GM12878 (cell line): ENCODE results near the gene ARIH2. TPM values are rescaled to one million over a fixed set of nuclear protein-coding genes. Genes with fewer than 3 reads are reported as not detected.

Source experiments
- ATAC-seq: fragments of 200-7000 bp; cut with Tn5 transposase; 3 replicates; pipeline ENCODE4 v1.9.1; 2020; ENCODE audit warnings: mild to moderate bottlenecking, moderate library complexity
- BruUV-seq: library from RNA; stranded (reverse); fragments of 400-500 nt; replicated peaks from 2 replicates; lab custom pipeline; 2021; lab: Mats Ljungman, UMichigan
- CTCF ChIA-PET: fragments of 300-600 bp; sonication (Branson Sonifier 250); formaldehyde crosslinking; extraction: SDS; loops from one replicate; lab custom pipeline; 2021; ENCODE audit warnings: inconsistent platforms; lab: Yijun Ruan, JAX
- POLR2A ChIA-PET: fragments of 350-600 bp; formaldehyde crosslinking; extraction: SDS; loops from one replicate; lab custom pipeline; 2021; ENCODE audit warnings: inconsistent platforms; lab: Charles Lee
- RAD21 ChIA-PET: fragments of 300-600 bp; sonication (Branson Sonifier 250); formaldehyde crosslinking; loops from one replicate; lab custom pipeline; 2023; ENCODE audit warnings: antibody characterized with exemption; ENCODE audit not compliant: unreplicated experiment; lab: Charles Lee
- SMC1A ChIA-PET: fragments of 300-600 bp; sonication (Branson Sonifier 250); formaldehyde crosslinking; loops from one replicate; lab custom pipeline; 2023; ENCODE audit not compliant: unreplicated experiment, uncharacterized antibody; lab: Charles Lee
- DNase-seq: peaks from one replicate; pipeline ENCODE4 v3.0.0-alpha.2; 2011; ENCODE audit warnings: low read depth, low spot score
- FAIRE-seq: peaks from 3 replicates; lab custom pipeline; 2011; peaks lifted over from hg19 to GRCh38; lab: Jason Lieb, UNC
- H2AFZ ChIP-seq: 2 replicates; pipeline ENCODE4 v1.6.0; 2011; ENCODE audit warnings: low read depth, low read length, control low read depth; ENCODE audit not compliant: control insufficient read depth
- H3K27ac ChIP-seq: 2 replicates; pipeline ENCODE4 v1.5.1; 2011; ENCODE audit warnings: control low read depth; ENCODE audit not compliant: control insufficient read depth, insufficient read depth
- H3K27me3 ChIP-seq, 2 experiments: replicated peaks in 1 of 2; 2 replicates each; pipeline versions ENCODE4 v1.6.0 to v1.6.1; 2011; ENCODE audit warnings: low read length in 1 of 2; ENCODE audit not compliant: control insufficient read depth in 2 of 2, insufficient read depth in 2 of 2
- H3K36me3 ChIP-seq, 2 experiments: 2 replicates each; pipeline ENCODE4 v1.5.1; 2011; ENCODE audit warnings: low read length in 1 of 2; ENCODE audit not compliant: control insufficient read depth in 2 of 2, insufficient read depth in 2 of 2
- H3K4me1 ChIP-seq: 2 replicates; pipeline ENCODE4 v1.6.1; 2011; ENCODE audit warnings: mild to moderate bottlenecking, low read length, moderate library complexity, mixed read lengths; ENCODE audit not compliant: control insufficient read depth, insufficient read depth
- H3K4me2 ChIP-seq: 2 replicates; pipeline ENCODE4 v1.6.0; 2011; ENCODE audit warnings: control low read depth; ENCODE audit not compliant: control insufficient read depth, insufficient read depth
- H3K4me3 ChIP-seq: fragments of 200-600 bp; sonication (generic); 2 replicates; pipeline ENCODE4 v1.5.1; 2016
- H3K79me2 ChIP-seq: 2 replicates; pipeline ENCODE4 v1.6.0; 2011; ENCODE audit warnings: low read length; ENCODE audit not compliant: control insufficient read depth, insufficient read depth
- H3K9ac ChIP-seq: 2 replicates; pipeline ENCODE4 v1.8.0; 2011; ENCODE audit warnings: low read length, control low read depth, mixed read lengths; ENCODE audit not compliant: control insufficient read depth, insufficient read depth
- H3K9me3 ChIP-seq: replicated peaks from 3 replicates; pipeline ENCODE4 v1.5.1; 2011; ENCODE audit warnings: mild to moderate bottlenecking, low read length; ENCODE audit not compliant: control insufficient read depth, insufficient read depth
- H4K20me1 ChIP-seq: 2 replicates; pipeline ENCODE4 v1.6.0; 2011; ENCODE audit not compliant: control insufficient read depth, insufficient read depth
- ATF3 ChIP-seq: IDR thresholded peaks from 2 replicates; pipeline ENCODE4 v1.6.1; 2011; ENCODE audit warnings: low read depth, mild to moderate bottlenecking, low read length, moderate library complexity, borderline replicate concordance; ENCODE audit errors: extremely low read depth
- DPF2 ChIP-seq: fragments of 450-650 bp; IDR thresholded peaks from 2 replicates; pipeline ENCODE4 v1.6.1; 2017; ENCODE audit warnings: mild to moderate bottlenecking
- E2F4 ChIP-seq: IDR thresholded peaks from 2 replicates; pipeline ENCODE4 v1.6.1; 2012; ENCODE audit warnings: low read depth, low read length, improper control_type of control experiment
- MYB ChIP-seq: fragments of 150-350 bp; IDR thresholded peaks from 2 replicates; pipeline ENCODE4 v1.6.1; 2014; ENCODE audit warnings: mild to moderate bottlenecking, low read depth, low read length, borderline replicate concordance
- NRF1 ChIP-seq: conservative IDR thresholded peaks from 2 replicates; pipeline ENCODE4 v1.6.1; 2011; ENCODE audit warnings: mild to moderate bottlenecking, low read depth, low read length, improper control_type of control experiment
- PAX8 ChIP-seq: fragments of 450-650 bp; IDR thresholded peaks from 2 replicates; pipeline ENCODE4 v1.6.1; 2017; ENCODE audit warnings: mild to moderate bottlenecking, moderate library complexity
- RUNX3 ChIP-seq: IDR thresholded peaks from 2 replicates; pipeline ENCODE4 v1.6.1; 2012; ENCODE audit warnings: low read length, inconsistent platforms
- WGBS: methylation state at CpG from one replicate; pipeline ENCODE4 v1.1.6; 2016; ENCODE audit warnings: low lambda C conversion rate; ENCODE audit not compliant: insufficient replicate concordance, insufficient coverage; ENCODE audit errors: missing lambda C conversion rate; 5-methylcytosine and 5-hydroxymethylcytosine counted together
- in situ Hi-C: fragments of 300-500 bp; cut with MboI; formaldehyde crosslinking; loops from 9 replicates; pipeline ENCODE4 v1.14.3; 2018; ENCODE audit warnings: mixed read lengths
- intact Hi-C: fragments of 100-400 bp; cut with micrococcal nuclease; formaldehyde crosslinking; loops from one replicate; pipeline ENCODE4 v1.14.2; 2022; ENCODE audit not compliant: unreplicated experiment
- polyA plus RNA-seq, 11 experiments: library from polyadenylated mRNA; depleted of rRNA in 4 of 11; unstranded in 6 of 11; stranded (reverse) in 5 of 11; fragments of >200 nt; fragmentation: Nextera tagmentation in 4 of 11; fragmentation: Illumina TruSeq in 1 of 11; extraction: Ambion mirVana in 4 of 11; extraction: Trizol in 1 of 11; gene quantifications; 1 replicate in 1 of 11; 2 replicates in 10 of 11; pipeline versions ENCODE4 v1.2.1 to v1.2.3, GENCODE V29; 2011 to 2016; ENCODE audit warnings: inconsistent platforms in 2 of 11, missing spikeins in 2 of 11, low read depth in 1 of 11
- total RNA-seq, 4 experiments: library from RNA; depleted of rRNA in 3 of 4; stranded (reverse); fragments of >200 nt in 3 of 4; fragmentation: Illumina TruSeq in 1 of 4; extraction: Trizol in 1 of 4; gene quantifications; 2 replicates each; pipeline versions ENCODE4 v1.2.1 to v1.2.3, GENCODE V29; 2013 to 2021
- TF ChIP-seq, protein P1 (sequence below): fragments of 450-650 bp; formaldehyde crosslinking; IDR thresholded peaks from 2 replicates; pipeline ENCODE4 v1.4.0; 2022; ENCODE audit warnings: mild to moderate bottlenecking, moderate library complexity

ARIH2 gene
- total and polyA plus RNA-seq, 10 of the 15 experiments (the other 5 are each of a cell fraction or from before 2014, with no cell fraction given) = 18.7 to 74.7 (median 63.7) TPM

- no peak for FAIRE-seq
- POLR2A ChIA-PET = no interaction called here
- H3K27ac ChIP-seq = no peak overlapping the region
Measured at GRCh38 chr3:48966367-48966766, 47.7 kb downstream of the ARIH2 start.

DNA sequence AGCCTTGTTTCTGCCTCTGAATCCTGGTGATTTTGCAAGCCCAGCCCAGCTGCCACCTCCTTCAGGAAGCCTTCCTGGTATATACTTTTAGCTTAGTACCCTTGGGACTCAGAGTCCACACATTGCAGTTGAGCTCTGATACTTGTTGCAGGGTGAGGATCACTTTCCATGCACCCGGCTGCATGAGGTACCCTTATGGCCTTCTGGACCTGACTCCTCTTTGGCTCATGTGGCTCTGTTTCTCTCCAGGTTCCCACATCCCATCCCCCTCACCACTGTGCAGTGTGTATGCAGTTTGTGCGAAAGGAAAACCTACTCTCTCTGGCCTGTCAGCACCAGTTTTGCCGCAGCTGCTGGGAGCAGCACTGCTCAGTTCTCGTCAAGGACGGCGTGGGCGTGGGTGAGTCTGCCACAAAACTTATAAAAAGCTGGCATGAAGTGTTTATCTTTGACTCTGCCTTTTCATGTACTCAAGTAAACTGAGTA, 48.3 kb downstream of the ARIH2 start:
- POLR2A ChIA-PET = no interaction called here
- SMC1A ChIA-PET = no interaction called here

More at GRCh38 chr3:48966367-48966766, 47.7 kb downstream of the ARIH2 start:
- intact Hi-C loops = no loop called here
- no peak for DNase-seq
- H3K4me2 ChIP-seq = peak overlapping the region; percentile 38; the same call in 1 of the 2 replicates
- TF ChIP-seq E2F4 (no peak), RUNX3 (peak; percentile 48)
- ATAC-seq = peak; percentile 27; the same call in 2 of the 3 replicates
- H3K4me1 ChIP-seq = peaks cover 15% of the 10 kb centered on the region
- no peak overlapping the region for H2AFZ ChIP-seq
- BruUV-seq = no TSS peak
- no peak overlapping the region for H3K9ac ChIP-seq
- RAD21 ChIA-PET = no interaction called here
- no peaks in the 10 kb centered on the region for H3K79me2 ChIP-seq
- 96% methylated on average over 3 of the region's 3 CpGs for WGBS
- no peaks in the 10 kb centered on the region for H3K9me3 ChIP-seq
- H3K4me3 ChIP-seq = no peak overlapping the region
- in situ Hi-C loops = no loop called here
- CTCF ChIA-PET = interaction anchor here (0.6 to 0.8 kb wide), 2 partner anchors 106 to 228 kb away, joined by 3 to 5 read pairs; no protein-coding TSS in a partner anchor
- no peaks in the 10 kb centered on the region for H4K20me1 ChIP-seq
- no peaks in the 10 kb centered on the region for H3K27me3 ChIP-seq
- SMC1A ChIA-PET = no interaction called here
- peaks cover 12 to 22% of the 10 kb centered on the region in 2 experiments for H3K36me3 ChIP-seq

More for the DNA sequence above, 48.3 kb downstream of the ARIH2 start:
- in situ Hi-C loops = no loop called here
- no peak overlapping the region for H3K9ac ChIP-seq
- H3K79me2 ChIP-seq = no peaks in the 10 kb centered on the region
- ATAC-seq (no peak), DNase-seq (no peak), FAIRE-seq (no peak)
- BruUV-seq = no TSS peak
- no peak overlapping the region for H2AFZ ChIP-seq
- TF ChIP-seq, protein P1, sequence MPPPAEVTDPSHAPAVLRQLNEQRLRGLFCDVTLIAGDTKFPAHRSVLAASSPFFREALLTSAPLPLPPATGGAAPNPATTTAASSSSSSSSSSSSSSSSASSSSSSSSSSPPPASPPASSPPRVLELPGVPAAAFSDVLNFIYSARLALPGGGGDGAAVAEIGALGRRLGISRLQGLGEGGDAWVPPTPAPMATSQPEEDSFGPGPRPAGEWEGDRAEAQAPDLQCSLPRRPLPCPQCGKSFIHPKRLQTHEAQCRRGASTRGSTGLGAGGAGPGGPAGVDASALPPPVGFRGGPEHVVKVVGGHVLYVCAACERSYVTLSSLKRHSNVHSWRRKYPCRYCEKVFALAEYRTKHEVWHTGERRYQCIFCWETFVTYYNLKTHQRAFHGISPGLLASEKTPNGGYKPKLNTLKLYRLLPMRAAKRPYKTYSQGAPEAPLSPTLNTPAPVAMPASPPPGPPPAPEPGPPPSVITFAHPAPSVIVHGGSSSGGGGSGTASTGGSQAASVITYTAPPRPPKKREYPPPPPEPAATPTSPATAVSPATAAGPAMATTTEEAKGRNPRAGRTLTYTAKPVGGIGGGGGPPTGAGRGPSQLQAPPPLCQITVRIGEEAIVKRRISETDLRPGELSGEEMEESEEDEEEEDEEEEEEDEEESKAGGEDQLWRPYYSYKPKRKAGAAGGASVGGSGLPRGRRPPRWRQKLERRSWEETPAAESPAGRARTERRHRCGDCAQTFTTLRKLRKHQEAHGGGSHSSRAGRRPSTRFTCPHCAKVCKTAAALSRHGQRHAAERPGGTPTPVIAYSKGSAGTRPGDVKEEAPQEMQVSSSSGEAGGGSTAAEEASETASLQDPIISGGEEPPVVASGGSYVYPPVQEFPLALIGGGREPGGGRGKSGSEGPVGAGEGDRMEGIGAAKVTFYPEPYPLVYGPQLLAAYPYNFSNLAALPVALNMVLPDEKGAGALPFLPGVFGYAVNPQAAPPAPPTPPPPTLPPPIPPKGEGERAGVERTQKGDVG (CRISPR knock-in tag) = no peak
- TF ChIP-seq NRF1 = no peak
- no peak for TF ChIP-seq ATF3
- no peak for TF ChIP-seq PAX8
- TF ChIP-seq DPF2 = no peak
- no peak for TF ChIP-seq MYB
- RAD21 ChIA-PET = no interaction called here
- no peak overlapping the region for H3K27ac ChIP-seq
- H3K4me2 ChIP-seq = peak overlapping the region; percentile 38; the same call in 1 of the 2 replicates
- intact Hi-C loops = no loop called here
- no peak overlapping the region for H3K4me3 ChIP-seq
- H3K36me3 ChIP-seq = peaks cover 12 to 27% of the 10 kb centered on the region in 2 experiments
- 98% methylated on average over 7 of the region's 7 CpGs for WGBS
- H3K9me3 ChIP-seq = no peaks in the 10 kb centered on the region
- CTCF ChIA-PET = interaction anchor here (0.6 kb wide), 2 partner anchors 107 to 1084 kb away, joined by 3 read pairs; no protein-coding TSS in a partner anchor
- peaks cover 15% of the 10 kb centered on the region for H3K4me1 ChIP-seq
- H4K20me1 ChIP-seq = no peaks in the 10 kb centered on the region
- H3K27me3 ChIP-seq = no peaks in the 10 kb centered on the region
